GM13976 (cell line): ENCODE data around the gene PCDH19.
A peak's percentile ranks its signal among the peaks of the same experiment; 100 is the strongest.
"Not testable (repeated sequence)": the region's sequence is repeated elsewhere in the genome, so short reads cannot be mapped to it uniquely, and the experiment has no call there.

Source experiments
- DNase-seq: peaks from one replicate; pipeline ENCODE4 v3.0.0; 2012; ENCODE audit warnings: low spot score
- CTCF ChIP-seq: IDR thresholded peaks from 2 replicates; pipeline ENCODE4 v1.5.1; 2012; ENCODE audit warnings: borderline replicate concordance, mild to moderate bottlenecking; ENCODE audit not compliant: insufficient read depth; ENCODE audit errors: extremely low read depth, missing control alignments, control extremely low read depth
- in situ Hi-C: fragments of 300-500 bp; cut with MboI; formaldehyde crosslinking; loops from one replicate; pipeline ENCODE4 v1.12.0; 2022; ENCODE audit warnings: low sequenced_read_pairs, mixed read lengths, inconsistent platforms; ENCODE audit not compliant: unreplicated experiment

Gene PCDH19

GRCh38 chrX:100409610-100410590 lies at the start of gene PCDH19:
Gene PCDH19, minus strand, starts transcription at chrX:100410273. Its CDS starts 1,676 bp downstream, at chrX:100408597.
- TF ChIP-seq CTCF, result no peak
- in situ Hi-C loops, result no loop called here
- DNase-seq, result peak; percentile 30

GRCh38 chrX:100449696-100450608 lies 39.9 kb upstream of the PCDH19 start:
- peak; percentile 9 for DNase-seq
- in situ Hi-C loops, result no loop called here
- no peak for TF ChIP-seq CTCF

GRCh38 chrX:100447655-100448397 lies 37.8 kb upstream of the PCDH19 start:
- DNase-seq, result peak; percentile 46
- peak; percentile 79 for TF ChIP-seq CTCF
- in situ Hi-C loops, result no loop called here

GRCh38 chrX:100445593-100445992 lies 35.5 kb upstream of the PCDH19 start:
- no peak for DNase-seq
- in situ Hi-C loops, result no loop called here
- no peak for TF ChIP-seq CTCF

- DNase-seq, in situ Hi-C loops: not testable (repeated sequence)
Measured at GRCh38 chrX:100441321-100441720, 31.2 kb upstream of the PCDH19 start.

GRCh38 chrX:100440006-100440405 lies 29.9 kb upstream of the PCDH19 start:
- in situ Hi-C loops, result no loop called here
- TF ChIP-seq CTCF, result no peak
- DNase-seq, result no peak
